GM12864 (cell line): ENCODE data around the gene MORN3.

ENCODE experiments used
- DNase-seq: peaks from one replicate; pipeline ENCODE4 v3.0.0-alpha.2; 2011; ENCODE audit warnings: low read depth
- H3K4me3 ChIP-seq: 2 replicates; pipeline ENCODE4 v1.5.1; 2011; ENCODE audit warnings: mild to moderate bottlenecking, low read depth, low read length, control low read depth
- CTCF ChIP-seq: IDR thresholded peaks from 2 replicates; pipeline ENCODE4 v1.5.1; 2011; ENCODE audit warnings: low read depth, mild to moderate bottlenecking, moderate library complexity, low read length, control low read depth, inconsistent platforms; ENCODE audit errors: missing control alignments

Gene MORN3

GRCh38 chr12:121657305-121658008 is 12.0 kb downstream of the MORN3 start:
- no peak for DNase-seq
- no peak for TF ChIP-seq CTCF
- no peak overlapping the region for H3K4me3 ChIP-seq

GRCh38 chr12:121656122-121656521 is 13.3 kb downstream of the MORN3 start:
- no peak for TF ChIP-seq CTCF
- DNase-seq: no peak
- H3K4me3 ChIP-seq: no peak overlapping the region

DNA sequence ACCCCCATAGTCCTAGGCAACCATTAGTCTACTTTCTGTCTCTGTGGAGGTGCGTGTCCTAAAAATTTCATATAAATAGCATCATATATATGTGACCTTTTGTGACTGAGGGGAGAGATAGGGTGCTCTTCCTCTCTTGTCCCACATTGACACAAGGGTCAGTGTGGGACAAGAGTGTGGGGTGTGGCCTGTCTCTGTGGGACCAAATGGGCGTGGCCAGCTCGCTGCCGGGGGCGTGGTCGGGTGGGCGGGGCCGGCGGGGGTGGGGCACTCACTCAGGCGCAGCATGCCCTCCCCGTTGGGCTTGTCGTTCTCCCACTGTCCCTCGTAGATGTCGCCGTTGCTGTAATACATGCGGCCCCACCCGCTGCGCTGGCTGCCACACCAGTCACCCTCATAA is 15.5 kb downstream of the MORN3 start:
- no peak for TF ChIP-seq CTCF
- H3K4me3 ChIP-seq: no peak overlapping the region
- DNase-seq: no peak

- no peak for TF ChIP-seq CTCF
- H3K4me3 ChIP-seq: no peak overlapping the region
- DNase-seq: no peak
Measured at GRCh38 chr12:121652767-121653497, 16.5 kb downstream of the MORN3 start.

DNA sequence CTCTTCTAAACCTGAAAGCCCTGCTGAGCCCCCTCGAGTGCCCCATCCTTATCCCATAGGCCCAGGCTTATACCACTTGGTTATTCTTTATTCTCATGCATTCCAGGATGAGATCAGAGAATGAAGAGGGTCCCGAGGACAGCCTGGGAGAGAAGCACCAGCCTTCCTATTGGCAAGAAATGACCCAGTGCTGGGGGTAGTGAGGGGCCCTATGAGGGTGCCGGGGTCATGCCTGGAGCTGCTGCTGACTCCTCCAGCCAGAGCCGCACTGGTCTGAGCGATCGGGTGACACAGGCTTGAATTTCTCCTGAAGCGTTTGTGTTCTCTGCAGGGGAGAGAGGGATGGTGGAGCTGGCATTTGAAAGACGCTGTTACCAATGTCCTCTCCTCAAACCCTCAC is 18.1 kb downstream of the MORN3 start:
- DNase-seq: no peak
- H3K4me3 ChIP-seq: no peak overlapping the region
- TF ChIP-seq CTCF: no peak

DNA sequence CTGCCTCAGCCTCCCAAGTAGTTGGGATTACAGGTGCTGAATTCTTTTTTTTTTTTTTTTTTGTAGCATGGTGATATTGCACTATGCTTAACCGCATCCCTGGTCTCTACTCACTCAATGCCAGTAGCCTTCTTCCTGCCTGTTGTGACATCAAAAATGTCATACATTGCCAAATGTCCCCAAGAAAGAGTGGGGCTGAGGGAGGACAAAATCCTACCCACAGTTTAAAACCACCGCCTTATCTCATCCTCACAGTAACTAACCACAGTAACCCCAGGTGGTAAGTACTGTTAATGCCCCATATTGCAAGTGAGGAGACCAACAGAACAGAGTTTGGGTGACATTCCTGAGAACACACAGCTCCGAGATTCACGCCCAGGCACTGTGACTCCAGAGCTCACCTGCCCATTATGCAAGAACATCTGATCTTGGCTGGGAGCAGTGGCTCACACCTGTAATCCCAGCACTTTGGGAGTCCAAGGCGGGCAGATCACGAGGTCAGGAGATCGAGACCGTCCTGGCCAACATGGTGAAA is 19.6 kb downstream of the MORN3 start:
- no peak for DNase-seq
- H3K4me3 ChIP-seq: no peak overlapping the region
- TF ChIP-seq CTCF: no peak
